Activated T-helper 2 cell treated with anti-CD3 and anti-CD28 coated beads, Interferon-gamma antibody, Interleukin-2, Interleukin-4, amounts not matched to agents 10 μg/mL and 5 μg/mL and 100 μg/mL, durations not matched to agents 14 hours and 24 hours and 36 hours (primary cell): ENCODE measurements around the gene NPIPB4. TPM values are rescaled to one million over a fixed set of nuclear protein-coding genes. Genes with fewer than 3 reads are reported as not detected.
"Not testable (repeated sequence)": the region's sequence is repeated elsewhere in the genome, so short reads cannot be mapped to it uniquely, and the experiment has no call there.

Experiments used
- DNase-seq: peaks from one replicate; pipeline ENCODE4 v3.0.0; 2021; ENCODE audit warnings: low spot score
- H3K27ac Mint-ChIP-seq: one replicate; pipeline ENCODE4 v1.8.0; 2021; ENCODE audit warnings: mixed read lengths
- H3K27me3 Mint-ChIP-seq: one replicate; pipeline ENCODE4 v1.8.0; 2021; ENCODE audit warnings: low read depth, mixed read lengths
- H3K36me3 Mint-ChIP-seq: one replicate; pipeline ENCODE4 v1.8.0; 2021; ENCODE audit warnings: low read depth, mixed read lengths
- H3K4me1 Mint-ChIP-seq: one replicate; pipeline ENCODE4 v1.8.0; 2021; ENCODE audit warnings: low read depth, mixed read lengths
- H3K4me3 Mint-ChIP-seq: one replicate; pipeline ENCODE4 v1.8.0; 2021; ENCODE audit warnings: low read depth, mild to moderate bottlenecking, moderate library complexity, mixed read lengths
- H3K9me3 Mint-ChIP-seq: one replicate; pipeline ENCODE4 v1.8.0; 2021; ENCODE audit warnings: mixed read lengths
- intact Hi-C: fragments of 100-400 bp; cut with micrococcal nuclease; formaldehyde crosslinking; loops from one replicate; pipeline ENCODE4 v1.15.1; 2023
- total RNA-seq: library from RNA; stranded (reverse); gene quantifications from 2 replicates; pipeline ENCODE4 v1.2.3, GENCODE V29; 2022

Gene NPIPB4
- total RNA-seq, 1 donor from 2014 or later, result 190 TPM

DNA sequence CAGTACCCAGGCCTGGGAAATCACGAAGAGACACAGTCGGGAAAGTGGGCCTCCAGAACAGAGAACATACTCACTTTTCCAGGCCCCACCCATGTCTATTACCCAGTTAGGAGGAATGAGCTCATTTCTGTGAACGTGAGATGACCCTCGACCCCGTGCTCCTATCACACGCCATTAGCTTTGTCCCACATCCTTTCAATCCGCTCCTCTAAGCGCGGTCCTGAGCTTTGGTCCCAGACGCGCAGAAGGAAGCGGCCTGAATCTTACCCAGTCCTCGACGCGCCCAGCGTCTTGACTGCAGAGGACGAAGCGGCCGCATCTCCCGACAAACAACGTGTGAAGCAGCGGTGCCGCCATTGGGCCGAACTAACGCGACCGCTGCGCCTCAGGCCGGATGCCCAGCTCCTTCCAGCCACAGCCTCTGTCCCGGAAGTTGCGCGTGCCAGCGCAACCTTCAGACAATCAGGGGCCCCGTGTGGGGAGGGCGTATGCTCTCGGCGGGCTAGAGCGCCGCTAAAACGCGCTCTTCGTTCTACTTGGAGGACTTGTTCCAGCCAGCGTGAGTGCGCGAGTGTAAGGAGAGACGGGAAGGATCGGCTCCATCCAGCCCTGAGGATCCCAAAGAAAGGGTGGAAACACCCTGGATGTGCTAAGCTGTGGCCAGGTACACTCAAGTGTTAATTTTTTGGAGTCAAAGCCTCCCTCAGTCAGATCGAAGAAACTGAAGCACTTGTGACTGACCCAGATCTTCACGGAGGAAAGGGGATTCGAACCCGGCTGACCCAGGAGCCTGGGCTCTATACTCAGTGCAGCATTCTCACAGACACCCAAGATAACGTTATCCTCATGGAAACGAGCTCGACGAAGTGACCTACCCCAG is 37.3 kb downstream of the NPIPB4 start:
- H3K27me3 Mint-ChIP-seq, H3K9me3 Mint-ChIP-seq: not testable (repeated sequence)
- H3K27ac Mint-ChIP-seq, result peak overlapping the region; percentile 95
- peaks cover 18% of the 10 kb centered on the region for H3K4me1 Mint-ChIP-seq
- H3K4me3 Mint-ChIP-seq, result peak overlapping the region; percentile 88
- intact Hi-C loops, result loop anchor here (10.0 kb wide), 2 partner anchors 125 to 365 kb away; no protein-coding TSS in a partner anchor
- peaks cover 21% of the 10 kb centered on the region for H3K36me3 Mint-ChIP-seq
- peak; percentile 66 for DNase-seq

DNA sequence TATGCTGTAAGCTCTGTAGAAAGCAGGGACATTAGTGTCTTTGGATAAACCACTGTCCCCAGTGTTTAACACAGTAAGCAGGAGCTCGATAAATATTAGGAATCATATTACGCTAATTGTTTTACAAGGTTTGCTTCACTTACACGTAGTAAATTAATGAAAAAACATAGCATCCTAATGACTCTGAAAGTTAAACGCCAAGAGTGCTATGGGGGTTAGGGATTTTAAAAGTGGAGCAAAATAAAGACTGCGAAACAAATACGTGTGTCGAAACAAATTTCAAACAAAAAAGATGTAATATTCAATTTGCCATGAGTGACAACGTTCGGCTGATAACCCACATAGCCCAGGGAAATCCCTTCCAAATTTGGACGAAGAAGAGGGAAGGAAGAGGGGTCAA is 37.9 kb downstream of the NPIPB4 start:
- DNase-seq, result not testable (repeated sequence)

DNA sequence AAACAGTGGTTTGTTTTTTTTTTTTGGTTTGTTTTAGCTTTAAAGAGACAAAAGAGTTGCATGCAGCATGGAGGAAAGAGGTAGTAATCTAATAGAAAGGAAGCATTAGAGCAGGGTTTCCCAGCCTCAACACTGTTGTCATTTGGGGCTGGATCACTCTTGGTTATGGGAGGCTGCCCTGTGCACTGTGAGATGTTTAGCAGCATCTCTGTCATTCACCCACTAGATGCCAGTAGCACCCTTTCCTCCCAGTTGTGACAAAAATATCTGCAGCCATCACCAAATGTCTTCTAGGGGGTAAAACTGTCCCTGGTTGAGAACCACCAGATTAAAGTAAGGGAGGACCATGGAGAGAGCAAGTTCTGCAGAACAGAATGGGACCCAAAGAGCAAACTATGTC is 40.5 kb downstream of the NPIPB4 start:
- H3K4me1 Mint-ChIP-seq, result peaks cover 23% of the 10 kb centered on the region
- intact Hi-C loops, result not testable (repeated sequence)

More for the DNA sequence above, 37.9 kb downstream of the NPIPB4 start:
- Mint-ChIP-seq H3K4me1 (peaks cover 18% of the 10 kb centered on the region), H3K36me3 (peaks cover 21% of the 10 kb centered on the region), H3K4me3 (peak overlapping the region; percentile 88), H3K27ac (peak overlapping the region; percentile 95)
- not testable (repeated sequence) for H3K9me3 Mint-ChIP-seq, H3K27me3 Mint-ChIP-seq
- intact Hi-C loops, result loop anchor here (10.0 kb wide), 2 partner anchors 125 to 365 kb away; no protein-coding TSS in a partner anchor

DNA sequence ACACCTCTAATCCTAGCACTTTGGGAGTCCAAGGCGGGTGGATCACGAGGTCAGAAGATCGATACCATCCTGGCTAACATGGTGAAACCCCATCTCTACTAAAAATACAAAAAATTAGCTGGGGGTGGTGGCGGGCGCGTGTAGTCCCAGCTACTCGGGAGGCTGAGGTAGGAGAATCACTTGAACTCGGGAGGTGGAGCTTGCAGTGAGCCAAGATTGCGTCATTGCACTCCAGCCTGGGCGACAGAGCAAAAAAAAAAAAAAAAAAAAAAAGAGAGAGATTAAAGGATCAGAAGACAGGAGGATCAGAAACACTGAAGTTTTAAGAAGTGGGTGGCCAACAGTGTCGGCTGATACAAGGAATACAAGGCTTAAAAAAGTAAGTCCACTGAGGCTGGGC is 41.9 kb downstream of the NPIPB4 start:
- peaks cover 44% of the 10 kb centered on the region for H3K36me3 Mint-ChIP-seq
- H3K9me3 Mint-ChIP-seq, H3K27ac Mint-ChIP-seq, intact Hi-C loops, H3K4me3 Mint-ChIP-seq, DNase-seq, H3K27me3 Mint-ChIP-seq: not testable (repeated sequence)
- H3K4me1 Mint-ChIP-seq, result peaks cover 23% of the 10 kb centered on the region

More for the DNA sequence above, 40.5 kb downstream of the NPIPB4 start:
- H3K27me3 Mint-ChIP-seq, H3K9me3 Mint-ChIP-seq, DNase-seq, H3K4me3 Mint-ChIP-seq, H3K27ac Mint-ChIP-seq: not testable (repeated sequence)
- H3K36me3 Mint-ChIP-seq, result peaks cover 35% of the 10 kb centered on the region

DNA sequence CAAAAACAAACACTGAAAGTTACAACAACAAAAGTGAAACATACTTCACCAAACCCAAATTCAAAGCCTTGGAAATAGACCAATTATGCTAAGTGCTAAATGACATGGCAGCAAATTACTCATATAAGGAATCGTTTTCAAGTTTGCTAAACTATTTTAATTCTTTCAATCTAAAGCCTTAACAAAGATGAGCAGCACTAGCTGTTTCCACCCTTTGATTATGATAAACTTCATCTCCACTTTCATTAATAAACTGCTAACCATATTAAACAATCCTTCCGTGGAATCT is 55.2 kb downstream of the NPIPB4 start:
- DNase-seq, H3K9me3 Mint-ChIP-seq, H3K4me3 Mint-ChIP-seq, H3K27me3 Mint-ChIP-seq, intact Hi-C loops, H3K4me1 Mint-ChIP-seq, H3K27ac Mint-ChIP-seq: not testable (repeated sequence)
- H3K36me3 Mint-ChIP-seq, result peaks cover 26% of the 10 kb centered on the region

DNA sequence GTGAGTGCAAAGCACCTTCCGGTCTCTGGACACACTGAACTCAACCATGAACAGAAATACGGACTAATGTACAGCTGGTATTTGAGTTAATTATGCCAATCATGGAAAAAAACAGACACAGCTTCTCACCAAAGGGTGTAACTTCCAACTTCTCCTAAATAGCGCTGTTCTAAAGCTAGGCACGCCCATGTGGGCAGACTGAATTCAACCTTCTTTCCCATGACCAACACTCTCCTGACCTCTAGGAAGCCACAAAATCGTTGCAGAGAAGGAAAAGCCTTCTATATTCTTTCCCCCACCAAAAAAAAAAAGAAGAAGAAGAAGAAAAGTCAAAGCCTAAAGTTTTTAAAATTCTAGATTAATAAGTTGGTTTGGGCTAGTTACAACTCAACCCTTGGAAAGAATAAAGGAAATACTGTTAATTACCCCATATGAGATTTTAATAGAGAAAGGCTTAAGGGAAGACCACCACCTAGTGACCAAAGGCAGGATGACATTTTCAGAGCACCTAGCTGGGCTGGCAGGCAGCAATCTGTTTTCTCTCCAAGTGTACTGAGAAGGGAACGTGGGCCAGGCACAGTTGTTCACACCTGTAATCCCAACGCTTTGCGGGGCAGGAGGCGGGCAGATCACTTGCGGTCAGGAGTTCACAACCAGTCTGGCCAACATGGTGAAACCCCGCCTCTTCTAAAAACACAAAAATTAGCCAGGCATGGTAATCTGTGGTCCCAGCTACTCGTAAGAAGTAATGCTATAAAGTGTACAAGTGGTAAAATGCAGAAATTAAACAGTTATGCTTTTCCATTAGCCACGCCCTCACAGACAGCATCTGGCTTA is 55.8 kb downstream of the NPIPB4 start:
- H3K4me3 Mint-ChIP-seq, H3K27ac Mint-ChIP-seq, H3K27me3 Mint-ChIP-seq, H3K4me1 Mint-ChIP-seq, intact Hi-C loops, H3K9me3 Mint-ChIP-seq, DNase-seq: not testable (repeated sequence)
- H3K36me3 Mint-ChIP-seq, result peaks cover 25% of the 10 kb centered on the region

DNA sequence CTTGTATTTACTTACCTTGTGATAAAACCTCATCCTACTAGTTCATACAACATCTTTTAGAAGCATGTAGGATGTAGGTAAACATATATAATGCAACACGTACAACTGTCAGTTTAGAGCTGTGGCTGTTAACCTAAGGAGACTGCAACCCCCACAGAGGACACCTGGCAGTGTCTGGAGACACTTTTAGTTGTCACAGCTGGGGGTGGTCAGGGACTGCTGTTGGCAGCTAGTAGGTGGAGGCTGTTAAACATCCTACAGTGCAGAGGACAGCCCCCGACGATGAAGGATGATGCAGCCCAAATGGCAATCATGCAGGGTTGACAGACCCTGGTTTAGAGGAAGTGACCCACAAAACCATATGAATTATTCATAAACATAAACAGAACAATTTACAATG is 59.0 kb downstream of the NPIPB4 start:
- H3K9me3 Mint-ChIP-seq, H3K4me3 Mint-ChIP-seq, DNase-seq, H3K4me1 Mint-ChIP-seq, H3K27ac Mint-ChIP-seq, intact Hi-C loops, H3K27me3 Mint-ChIP-seq: not testable (repeated sequence)
- peaks cover 18% of the 10 kb centered on the region for H3K36me3 Mint-ChIP-seq

DNA sequence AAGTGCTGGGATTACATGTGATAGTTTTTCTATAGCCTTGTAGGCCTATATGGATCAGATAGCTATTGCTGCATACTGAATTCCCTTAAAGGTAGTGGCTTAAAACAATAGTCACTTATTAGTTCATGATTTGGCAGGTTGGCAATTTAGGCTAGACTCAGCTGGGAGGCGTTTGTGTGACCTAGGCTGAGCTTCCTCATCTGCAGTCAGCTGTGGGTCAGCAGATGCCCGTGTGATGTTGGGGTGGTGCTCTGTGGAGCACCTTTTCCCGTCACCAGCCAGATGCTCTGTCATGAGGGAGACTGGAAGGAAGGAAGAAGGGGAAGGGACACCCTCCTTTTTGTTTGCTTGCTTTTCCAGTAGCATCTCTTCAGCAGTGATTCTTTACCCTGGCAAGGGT is 64.2 kb downstream of the NPIPB4 start:
- H3K36me3 Mint-ChIP-seq, intact Hi-C loops: not testable (repeated sequence)

DNA sequence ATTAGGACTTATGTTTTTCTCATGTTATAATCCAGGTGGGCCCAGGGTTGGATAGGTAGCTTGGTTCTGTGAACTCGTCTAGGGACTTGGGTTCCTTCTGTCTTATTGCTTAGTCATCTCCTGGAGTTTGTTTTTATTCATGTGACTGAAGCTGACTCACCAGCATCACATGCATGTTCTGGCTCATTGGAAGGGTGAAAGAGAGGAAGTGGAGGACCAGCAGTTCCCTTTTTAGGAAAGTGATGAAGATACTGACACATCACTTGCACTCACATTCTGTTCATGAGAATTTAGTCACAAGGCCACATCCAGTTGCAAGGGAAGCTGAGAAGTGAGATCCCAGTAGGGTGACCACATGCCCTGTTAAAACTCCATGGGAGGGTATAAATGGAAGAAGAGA is 67.0 kb downstream of the NPIPB4 start:
- H3K9me3 Mint-ChIP-seq, H3K4me1 Mint-ChIP-seq, H3K36me3 Mint-ChIP-seq, intact Hi-C loops, DNase-seq, H3K4me3 Mint-ChIP-seq, H3K27me3 Mint-ChIP-seq, H3K27ac Mint-ChIP-seq: not testable (repeated sequence)

More for the DNA sequence above, 64.2 kb downstream of the NPIPB4 start:
- not testable (repeated sequence) for H3K27me3 Mint-ChIP-seq, H3K9me3 Mint-ChIP-seq, H3K4me3 Mint-ChIP-seq, H3K4me1 Mint-ChIP-seq, H3K27ac Mint-ChIP-seq, DNase-seq

Other genes with a start within 250 kb of the NPIPB4 start
- not detected in 2 replicates for gene IGSF6, start 205.1 kb downstream of the NPIPB4 start, total RNA-seq
- 0.07 TPM in 1 of 2 replicates, not detected in the other for gene OTOA, start 193.8 kb downstream of the NPIPB4 start, total RNA-seq
- 269 and 272 TPM in 2 replicates for gene UQCRC2, start 95.6 kb upstream of the NPIPB4 start, total RNA-seq
- not detected in 2 replicates for gene PDZD9, start 143.4 kb upstream of the NPIPB4 start, total RNA-seq
- 11.4 and 12.0 TPM in 2 replicates for gene MOSMO, start 150.4 kb upstream of the NPIPB4 start, total RNA-seq
- 0.07 and 0.11 TPM in 2 replicates for gene VWA3A, start 234.8 kb upstream of the NPIPB4 start, total RNA-seq